Ectodermal cell (in vitro differentiated cells): ENCODE results near the gene BRD3.

ENCODE experiments used
- H3K27ac ChIP-seq: 2 replicates; pipeline ENCODE4 v1.7.0; 2013; ENCODE audit warnings: mild to moderate bottlenecking, low read depth, low read length; ENCODE audit not compliant: insufficient read depth, poor library complexity, severe bottlenecking
- H3K27me3 ChIP-seq: 2 replicates; pipeline ENCODE4 v1.7.0; 2013; ENCODE audit warnings: mild to moderate bottlenecking, low read length; ENCODE audit not compliant: insufficient read depth, control insufficient read depth, poor library complexity, severe bottlenecking
- H3K36me3 ChIP-seq: one replicate; pipeline ENCODE4 v1.7.0; 2013; ENCODE audit warnings: low read length; ENCODE audit not compliant: control insufficient read depth, insufficient read depth
- H3K4me1 ChIP-seq: one replicate; pipeline ENCODE4 v1.7.0; 2013; ENCODE audit warnings: low read length; ENCODE audit not compliant: control insufficient read depth, insufficient read depth
- H3K4me3 ChIP-seq: 2 replicates; pipeline ENCODE4 v1.7.0; 2013; ENCODE audit warnings: low read depth, low read length, control low read depth; ENCODE audit not compliant: insufficient read depth
- H3K9me3 ChIP-seq: 2 replicates; pipeline ENCODE4 v1.7.0; 2013; ENCODE audit warnings: mild to moderate bottlenecking, low read length, moderate library complexity; ENCODE audit not compliant: control insufficient read depth
- WGBS, 2 experiments: methylation state at CpG; one replicate each; pipeline ENCODE4 v1.1.7; 2013; ENCODE audit warnings: missing lambda C conversion rate in 2 of 2; 5-methylcytosine and 5-hydroxymethylcytosine counted together

Gene BRD3

GRCh38 chr9:133981958-133982681 is 85.7 kb downstream of the BRD3 start:
- H3K4me1 ChIP-seq: peaks cover 30% of the 10 kb centered on the region
- 92 to 94% methylated on average over 28 of the region's 28 CpGs for WGBS, 2 experiments
- no peak overlapping the region for H3K27ac ChIP-seq
- H3K9me3 ChIP-seq: no peaks in the 10 kb centered on the region
- H3K27me3 ChIP-seq: no peaks in the 10 kb centered on the region
- H3K4me3 ChIP-seq: no peak overlapping the region
- H3K36me3 ChIP-seq: no peaks in the 10 kb centered on the region

- 95% methylated on average over 14 of the region's 14 CpGs for WGBS, 2 experiments
- Histone ChIP-seq H3K4me3 (no peak overlapping the region), H3K36me3 (no peaks in the 10 kb centered on the region), H3K9me3 (no peaks in the 10 kb centered on the region), H3K27me3 (no peaks in the 10 kb centered on the region), H3K27ac (no peak overlapping the region), H3K4me1 (peaks cover 30% of the 10 kb centered on the region)
Observed at GRCh38 chr9:133981589-133981957, 86.3 kb downstream of the BRD3 start.

- 95% methylated on average over 25 of the region's 25 CpGs for WGBS, 2 experiments
- peaks cover 30% of the 10 kb centered on the region for H3K4me1 ChIP-seq
Observed at GRCh38 chr9:133980864-133981588, 86.8 kb downstream of the BRD3 start.

More at GRCh38 chr9:133980864-133981588, 86.8 kb downstream of the BRD3 start:
- Histone ChIP-seq H3K4me3 (no peak overlapping the region), H3K9me3 (no peaks in the 10 kb centered on the region), H3K36me3 (no peaks in the 10 kb centered on the region), H3K27me3 (no peaks in the 10 kb centered on the region), H3K27ac (no peak overlapping the region)
